Neural progenitor cell (in vitro differentiated cells): Measurements from ENCODE around the gene POPDC2. TPM values are rescaled to one million over a fixed set of nuclear protein-coding genes. Genes with fewer than 3 reads are reported as not detected.

Experiments used
- DNase-seq: peaks from one replicate; pipeline ENCODE4 v3.0.0-alpha.2; 2016; ENCODE audit warnings: low spot score
- H2AFZ ChIP-seq: fragments of 200-600 bp; sonication (generic); replicated peaks from 2 replicates; pipeline ENCODE4 v1.6.1; 2016; ENCODE audit warnings: antibody characterized with exemption
- H3F3A ChIP-seq: fragments of 200-600 bp; sonication (generic); 2 replicates; pipeline ENCODE4 v1.6.1; 2016; ENCODE audit warnings: antibody characterized with exemption, low read depth
- H3K27ac ChIP-seq: fragments of 200-600 bp; sonication (generic); 2 replicates; pipeline ENCODE4 v1.5.1; 2016; ENCODE audit warnings: mild to moderate bottlenecking
- H3K27me3 ChIP-seq: fragments of 200-600 bp; sonication (generic); 2 replicates; pipeline ENCODE4 v1.6.1; 2016; ENCODE audit warnings: mild to moderate bottlenecking, moderate library complexity
- H3K36me3 ChIP-seq: fragments of 200-600 bp; sonication (generic); 2 replicates; pipeline ENCODE4 v1.5.1; 2016
- H3K4me1 ChIP-seq: fragments of 200-600 bp; sonication (generic); 2 replicates; pipeline ENCODE4 v1.6.1; 2016; ENCODE audit warnings: mixed run types
- H3K4me2 ChIP-seq: fragments of 200-600 bp; sonication (generic); 2 replicates; pipeline ENCODE4 v1.6.1; 2016
- H3K4me3 ChIP-seq: fragments of 200-600 bp; sonication (generic); 2 replicates; pipeline ENCODE4 v1.5.1; 2016
- H3K79me2 ChIP-seq: fragments of 200-600 bp; sonication (generic); 2 replicates; pipeline ENCODE4 v1.6.1; 2016; ENCODE audit warnings: low read depth
- H3K9ac ChIP-seq: fragments of 200-600 bp; sonication (generic); 2 replicates; pipeline ENCODE4 v1.6.1; 2016
- H3K9me3 ChIP-seq: fragments of 200-600 bp; sonication (generic); 2 replicates; pipeline ENCODE4 v1.5.1; 2016; ENCODE audit warnings: low read depth
- H4K20me1 ChIP-seq: fragments of 200-600 bp; sonication (generic); 2 replicates; pipeline ENCODE4 v1.6.1; 2016; ENCODE audit warnings: low read depth
- H3K27ac Mint-ChIP-seq: 3 replicates; pipeline ENCODE4 v1.8.0; 2021; ENCODE audit warnings: mixed read lengths
- H3K27me3 Mint-ChIP-seq: 2 replicates; pipeline ENCODE4 v1.8.0; 2022; ENCODE audit warnings: low read depth, mild to moderate bottlenecking, inconsistent platforms, moderate library complexity, mixed read lengths; ENCODE audit not compliant: insufficient read depth
- H3K36me3 Mint-ChIP-seq: 3 replicates; pipeline ENCODE4 v1.8.0; 2021; ENCODE audit warnings: mixed read lengths
- H3K4me1 Mint-ChIP-seq: 3 replicates; pipeline ENCODE4 v1.8.0; 2021; ENCODE audit warnings: mixed read lengths
- H3K4me3 Mint-ChIP-seq: 3 replicates; pipeline ENCODE4 v1.8.0; 2021; ENCODE audit warnings: mild to moderate bottlenecking, moderate library complexity, mixed read lengths
- H3K9me3 Mint-ChIP-seq: 3 replicates; pipeline ENCODE4 v1.8.0; 2020; ENCODE audit warnings: mixed read lengths
- CTCF ChIP-seq: fragments of 200-600 bp; sonication (generic); IDR thresholded peaks from 2 replicates; pipeline ENCODE4 v1.5.1; 2017; ENCODE audit warnings: antibody characterized with exemption, mild to moderate bottlenecking
- EZH2 ChIP-seq: fragments of 200-600 bp; sonication (generic); IDR thresholded peaks from 2 replicates; pipeline ENCODE4 v1.6.1; 2017; ENCODE audit warnings: antibody characterized with exemption, mild to moderate bottlenecking, moderate library complexity
- EZH2phosphoT487 ChIP-seq: fragments of 200-600 bp; sonication (generic); IDR thresholded peaks from 2 replicates; pipeline ENCODE4 v1.6.1; 2017; ENCODE audit warnings: antibody characterized with exemption
- total RNA-seq: library from RNA; depleted of rRNA; stranded (reverse); fragments of >200 nt; gene quantifications from 2 replicates; pipeline ENCODE4 v1.2.3, GENCODE V29; 2015; ENCODE audit warnings: low replicate concordance

The POPDC2 gene
- total RNA-seq, 1 donor from 2014 or later, result 0.95 TPM

GRCh38 chr3:119608405-119609000, 51.9 kb downstream of the POPDC2 start:
- no peaks in the 10 kb centered on the region for H3K79me2 ChIP-seq
- no peak overlapping the region for H3K4me2 ChIP-seq
- no peaks in the 10 kb centered on the region for H4K20me1 ChIP-seq
- no peak overlapping the region for H2AFZ ChIP-seq
- no peaks in the 10 kb centered on the region for H3K4me1 ChIP-seq
- Mint-ChIP-seq H3K9me3 (peaks cover 4% of the 10 kb centered on the region), H3K27ac (no peak overlapping the region), H3K36me3 (no peaks in the 10 kb centered on the region), H3K4me3 (no peak overlapping the region), H3K4me1 (peaks cover 14% of the 10 kb centered on the region), H3K27me3 (peaks cover 2% of the 10 kb centered on the region)
- no peaks in the 10 kb centered on the region for H3K9me3 ChIP-seq
- no peak for DNase-seq
- H3K36me3 ChIP-seq, result no peaks in the 10 kb centered on the region
- H3K4me3 ChIP-seq, result no peak overlapping the region
- TF ChIP-seq EZH2phosphoT487 (no peak), CTCF (no peak), EZH2 (no peak)
- no peak overlapping the region for H3K9ac ChIP-seq
- no peaks in the 10 kb centered on the region for H3F3A ChIP-seq
- no peaks in the 10 kb centered on the region for H3K27me3 ChIP-seq
- H3K27ac ChIP-seq, result no peak overlapping the region

GRCh38 chr3:119604878-119605277, 55.5 kb downstream of the POPDC2 start:
- H3K79me2 ChIP-seq, result no peaks in the 10 kb centered on the region
- H4K20me1 ChIP-seq, result no peaks in the 10 kb centered on the region
- Mint-ChIP-seq H3K27ac (no peak overlapping the region), H3K27me3 (peaks cover 5% of the 10 kb centered on the region), H3K9me3 (no peaks in the 10 kb centered on the region), H3K4me3 (no peak overlapping the region), H3K4me1 (peaks cover 14% of the 10 kb centered on the region), H3K36me3 (no peaks in the 10 kb centered on the region)
- H3K27ac ChIP-seq, result no peak overlapping the region
- peaks cover 4% of the 10 kb centered on the region for H3K4me1 ChIP-seq
- H3K9ac ChIP-seq, result no peak overlapping the region
- H3F3A ChIP-seq, result no peaks in the 10 kb centered on the region
- H3K36me3 ChIP-seq, result no peaks in the 10 kb centered on the region
- no peak overlapping the region for H3K4me3 ChIP-seq
- H3K27me3 ChIP-seq, result no peaks in the 10 kb centered on the region
- H3K4me2 ChIP-seq, result no peak overlapping the region
- TF ChIP-seq EZH2 (no peak), CTCF (no peak), EZH2phosphoT487 (no peak)
- no peaks in the 10 kb centered on the region for H3K9me3 ChIP-seq
- no peak overlapping the region for H2AFZ ChIP-seq
- no peak for DNase-seq

- DNase-seq, result no peak
- H3K4me3 Mint-ChIP-seq, result no peak overlapping the region
- no peaks in the 10 kb centered on the region for H3K9me3 Mint-ChIP-seq
- H3K27ac Mint-ChIP-seq, result no peak overlapping the region
- Histone ChIP-seq H3K9me3 (no peaks in the 10 kb centered on the region), H3K4me2 (no peak overlapping the region), H2AFZ (peak overlapping the region; percentile 65), H3K9ac (no peak overlapping the region), H3K4me1 (peaks cover 4% of the 10 kb centered on the region), H3K36me3 (no peaks in the 10 kb centered on the region), H3F3A (no peaks in the 10 kb centered on the region), H3K79me2 (no peaks in the 10 kb centered on the region), H3K27me3 (no peaks in the 10 kb centered on the region), H3K4me3 (no peak overlapping the region), H3K27ac (no peak overlapping the region), H4K20me1 (no peaks in the 10 kb centered on the region)
- TF ChIP-seq CTCF (no peak), EZH2phosphoT487 (no peak), EZH2 (no peak)
- peaks cover 3% of the 10 kb centered on the region for H3K27me3 Mint-ChIP-seq
- no peaks in the 10 kb centered on the region for H3K36me3 Mint-ChIP-seq
- H3K4me1 Mint-ChIP-seq, result no peaks in the 10 kb centered on the region
These were observed 57.7 kb downstream of the POPDC2 start for GRCh38 chr3:119602676-119603075.
